Central memory CD8-positive, alpha-beta T cell (primary cell): Measurements from ENCODE around the gene CACNA2D3.

ENCODE experiments used
- ATAC-seq: fragments of 150-1000 bp; cut with Tn5 transposase; replicated peaks from 2 replicates; pipeline ENCODE4 v1.10.0; 2022; ENCODE audit warnings: mild to moderate bottlenecking, moderate FRiP score, moderate number of reproducible peaks; ENCODE audit not compliant: poor library complexity, severe bottlenecking; ENCODE audit errors: extremely low read depth
- DNase-seq, 2 donors: peaks; one replicate each; pipeline ENCODE4 v3.0.0; 2021; ENCODE audit warnings: low spot score in 2 of 2
- H3K27ac Mint-ChIP-seq: one replicate; pipeline ENCODE4 v1.8.0; 2022; ENCODE audit warnings: low read depth, mild to moderate bottlenecking, moderate library complexity, mixed read lengths
- H3K27me3 Mint-ChIP-seq: one replicate; pipeline ENCODE4 v1.8.0; 2022; ENCODE audit warnings: mixed read lengths
- H3K36me3 Mint-ChIP-seq: one replicate; pipeline ENCODE4 v1.8.0; 2022; ENCODE audit warnings: mild to moderate bottlenecking, moderate library complexity, mixed read lengths; ENCODE audit not compliant: insufficient read depth
- H3K4me1 Mint-ChIP-seq: one replicate; pipeline ENCODE4 v1.8.0; 2022; ENCODE audit warnings: mixed read lengths
- H3K4me3 Mint-ChIP-seq: one replicate; pipeline ENCODE4 v1.8.0; 2022; ENCODE audit warnings: mild to moderate bottlenecking, moderate library complexity, mixed read lengths
- H3K9me3 Mint-ChIP-seq: one replicate; pipeline ENCODE4 v1.8.0; 2022; ENCODE audit warnings: mixed read lengths

CACNA2D3 gene

DNA sequence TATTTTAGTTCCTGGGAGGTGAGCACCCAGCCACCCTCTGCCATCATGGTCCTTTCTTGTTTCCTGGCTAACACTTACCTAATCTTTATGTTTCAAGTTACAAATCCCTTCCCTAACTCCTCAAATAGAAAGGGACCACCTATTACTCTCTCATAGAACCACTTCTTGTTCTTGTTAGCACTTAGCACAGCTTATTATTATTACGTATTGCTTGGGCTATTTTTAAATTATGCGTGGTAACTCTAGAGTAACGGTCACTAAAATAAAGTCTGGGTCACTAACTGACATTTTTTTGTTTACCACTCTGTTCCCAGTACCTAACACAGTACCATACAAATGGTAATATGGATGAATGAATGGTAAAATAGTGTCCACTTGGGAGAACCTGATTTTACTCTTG, 663.6 kb downstream of the CACNA2D3 start:
- H3K4me3 Mint-ChIP-seq = no peak overlapping the region
- H3K36me3 Mint-ChIP-seq = no peaks in the 10 kb centered on the region
- no peaks in the 10 kb centered on the region for H3K4me1 Mint-ChIP-seq
- ATAC-seq = no peak
- H3K27ac Mint-ChIP-seq = no peak overlapping the region
- H3K27me3 Mint-ChIP-seq = no peaks in the 10 kb centered on the region
- DNase-seq = no peak
- no peaks in the 10 kb centered on the region for H3K9me3 Mint-ChIP-seq

DNA sequence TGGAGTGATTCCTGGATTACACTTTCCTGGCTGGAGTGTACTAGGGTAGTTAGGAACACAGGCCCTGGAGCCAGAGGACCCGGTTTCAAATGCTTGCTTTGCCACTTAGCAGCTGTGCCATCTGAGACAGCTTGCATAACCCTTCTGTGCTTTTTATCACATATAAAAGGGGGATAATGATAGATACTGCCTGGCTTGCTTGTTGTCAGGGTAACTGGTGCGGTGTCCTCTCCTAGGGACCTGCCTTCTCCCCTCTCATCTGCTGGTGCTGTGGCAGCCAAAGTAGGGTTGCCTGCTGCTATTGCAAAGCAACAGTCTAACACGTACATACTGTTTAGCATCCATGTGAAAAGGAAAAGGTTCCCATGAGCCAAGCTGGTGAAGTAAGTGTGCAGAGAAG, 667.7 kb downstream of the CACNA2D3 start:
- H3K4me1 Mint-ChIP-seq = no peaks in the 10 kb centered on the region
- DNase-seq (no peak), ATAC-seq (no peak)
- H3K27ac Mint-ChIP-seq = no peak overlapping the region
- no peaks in the 10 kb centered on the region for H3K9me3 Mint-ChIP-seq
- H3K4me3 Mint-ChIP-seq = no peak overlapping the region
- no peaks in the 10 kb centered on the region for H3K36me3 Mint-ChIP-seq
- H3K27me3 Mint-ChIP-seq = no peaks in the 10 kb centered on the region

- H3K4me3 Mint-ChIP-seq = no peak overlapping the region
Measured at GRCh38 chr3:54791501-54792156, 669.3 kb downstream of the CACNA2D3 start.

DNA sequence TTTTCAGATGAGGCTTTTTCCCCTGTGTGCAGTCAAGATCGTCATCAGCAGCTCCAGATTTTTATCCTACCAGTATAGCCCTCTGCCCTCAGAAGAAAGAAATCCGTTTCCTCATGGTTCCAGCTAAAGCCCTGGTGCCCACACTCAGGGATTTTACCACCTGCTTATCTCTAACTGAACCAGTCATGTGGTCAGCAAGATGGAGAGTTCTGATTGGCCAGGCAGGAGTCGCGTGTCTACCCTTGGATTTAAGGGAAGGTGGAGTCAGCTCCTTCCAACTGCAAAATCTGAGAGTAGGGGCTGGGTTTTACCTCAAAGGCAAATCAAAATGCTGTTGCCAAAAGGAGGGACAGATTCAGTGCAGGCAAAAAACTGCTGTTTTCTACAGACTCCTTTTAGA, 670.2 kb downstream of the CACNA2D3 start:
- no peaks in the 10 kb centered on the region for H3K36me3 Mint-ChIP-seq
- no peak for DNase-seq
- H3K9me3 Mint-ChIP-seq = no peaks in the 10 kb centered on the region
- no peaks in the 10 kb centered on the region for H3K27me3 Mint-ChIP-seq
- H3K27ac Mint-ChIP-seq = no peak overlapping the region
- no peak overlapping the region for H3K4me3 Mint-ChIP-seq
- no peaks in the 10 kb centered on the region for H3K4me1 Mint-ChIP-seq
- ATAC-seq = no peak

More at GRCh38 chr3:54791501-54792156, 669.3 kb downstream of the CACNA2D3 start:
- no peak overlapping the region for H3K27ac Mint-ChIP-seq
- no peak for DNase-seq
- H3K36me3 Mint-ChIP-seq = no peaks in the 10 kb centered on the region
- ATAC-seq = no peak
- no peaks in the 10 kb centered on the region for H3K9me3 Mint-ChIP-seq
- no peaks in the 10 kb centered on the region for H3K4me1 Mint-ChIP-seq
- H3K27me3 Mint-ChIP-seq = no peaks in the 10 kb centered on the region

GRCh38 chr3:54793171-54793570, 670.8 kb downstream of the CACNA2D3 start:
- Mint-ChIP-seq H3K27ac (no peak overlapping the region), H3K4me3 (no peak overlapping the region), H3K4me1 (no peaks in the 10 kb centered on the region), H3K36me3 (no peaks in the 10 kb centered on the region), H3K9me3 (no peaks in the 10 kb centered on the region), H3K27me3 (no peaks in the 10 kb centered on the region)
- ATAC-seq (no peak), DNase-seq (no peak)

GRCh38 chr3:54797111-54797510, 674.8 kb downstream of the CACNA2D3 start:
- Mint-ChIP-seq H3K9me3 (no peaks in the 10 kb centered on the region), H3K27me3 (no peaks in the 10 kb centered on the region), H3K27ac (no peak overlapping the region), H3K36me3 (no peaks in the 10 kb centered on the region), H3K4me1 (no peaks in the 10 kb centered on the region), H3K4me3 (no peak overlapping the region)
- no peak for DNase-seq
- ATAC-seq = no peak

DNA sequence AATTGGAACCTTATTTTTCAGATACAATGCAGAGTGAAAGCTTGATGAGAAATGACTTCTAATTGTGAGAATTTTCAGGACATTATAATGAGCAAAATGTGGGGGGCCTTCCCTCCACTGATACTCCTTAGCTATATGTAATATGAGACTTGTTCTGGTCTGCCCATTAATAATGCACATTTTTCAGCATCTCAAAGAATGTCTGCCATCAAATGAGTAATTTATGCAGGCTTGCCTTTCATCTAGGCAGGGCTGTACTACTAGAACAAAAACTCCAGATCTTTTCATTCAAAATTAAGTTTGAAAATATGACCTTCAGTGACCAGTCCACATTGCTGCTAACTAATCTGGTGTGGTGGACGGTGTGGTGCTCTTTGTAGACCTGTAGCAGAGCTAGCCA, 678.1 kb downstream of the CACNA2D3 start:
- DNase-seq = no peak
- no peaks in the 10 kb centered on the region for H3K36me3 Mint-ChIP-seq
- H3K4me3 Mint-ChIP-seq = no peak overlapping the region
- H3K27me3 Mint-ChIP-seq = no peaks in the 10 kb centered on the region
- ATAC-seq = no peak
- no peak overlapping the region for H3K27ac Mint-ChIP-seq
- H3K9me3 Mint-ChIP-seq = no peaks in the 10 kb centered on the region
- no peaks in the 10 kb centered on the region for H3K4me1 Mint-ChIP-seq

- H3K27me3 Mint-ChIP-seq = no peaks in the 10 kb centered on the region
- no peak for ATAC-seq
- no peak overlapping the region for H3K4me3 Mint-ChIP-seq
- DNase-seq = no peak
- no peak overlapping the region for H3K27ac Mint-ChIP-seq
- H3K4me1 Mint-ChIP-seq = no peaks in the 10 kb centered on the region
- H3K36me3 Mint-ChIP-seq = no peaks in the 10 kb centered on the region
- no peaks in the 10 kb centered on the region for H3K9me3 Mint-ChIP-seq
Measured at GRCh38 chr3:54801977-54802376, 679.6 kb downstream of the CACNA2D3 start.

- ATAC-seq (no peak), DNase-seq (no peak)
- Mint-ChIP-seq H3K36me3 (no peaks in the 10 kb centered on the region), H3K4me3 (no peak overlapping the region), H3K27ac (no peak overlapping the region), H3K27me3 (no peaks in the 10 kb centered on the region), H3K9me3 (peaks cover 12% of the 10 kb centered on the region), H3K4me1 (no peaks in the 10 kb centered on the region)
Measured at GRCh38 chr3:54810401-54810800, 688.0 kb downstream of the CACNA2D3 start.

GRCh38 chr3:54814224-54814623, 691.9 kb downstream of the CACNA2D3 start:
- Mint-ChIP-seq H3K4me3 (no peak overlapping the region), H3K9me3 (peaks cover 12% of the 10 kb centered on the region), H3K27me3 (no peaks in the 10 kb centered on the region)

GRCh38 chr3:54817628-54818027, 695.3 kb downstream of the CACNA2D3 start:
- H3K9me3 Mint-ChIP-seq = no peaks in the 10 kb centered on the region
- no peak for DNase-seq
- no peak overlapping the region for H3K4me3 Mint-ChIP-seq
- no peak for ATAC-seq
- H3K4me1 Mint-ChIP-seq = no peaks in the 10 kb centered on the region
- H3K27me3 Mint-ChIP-seq = no peaks in the 10 kb centered on the region
- no peaks in the 10 kb centered on the region for H3K36me3 Mint-ChIP-seq
- H3K27ac Mint-ChIP-seq = no peak overlapping the region

More at GRCh38 chr3:54814224-54814623, 691.9 kb downstream of the CACNA2D3 start:
- Mint-ChIP-seq H3K4me1 (no peaks in the 10 kb centered on the region), H3K27ac (no peak overlapping the region), H3K36me3 (no peaks in the 10 kb centered on the region)
- ATAC-seq (no peak), DNase-seq (no peak)

DNA sequence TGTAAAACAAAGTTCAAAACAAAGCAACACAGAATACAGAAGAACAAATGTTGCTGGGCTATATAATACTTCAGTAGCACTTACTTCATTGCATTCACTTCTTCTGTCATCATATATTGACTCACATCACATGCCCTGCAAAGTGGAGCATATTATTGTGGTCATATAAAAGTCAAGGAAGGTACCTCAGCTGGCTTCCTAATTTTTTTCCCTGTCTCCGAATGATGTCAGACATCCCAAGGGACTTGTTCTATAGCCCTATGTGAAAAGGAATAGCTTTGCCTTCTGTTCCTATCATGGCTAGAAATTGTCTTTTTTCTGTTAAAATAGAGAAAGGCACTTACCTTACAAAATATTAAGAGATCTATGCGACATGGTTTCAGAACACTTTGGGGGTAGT, 696.1 kb downstream of the CACNA2D3 start:
- no peak for ATAC-seq
- H3K9me3 Mint-ChIP-seq = no peaks in the 10 kb centered on the region
- no peak for DNase-seq
- no peaks in the 10 kb centered on the region for H3K27me3 Mint-ChIP-seq
- H3K36me3 Mint-ChIP-seq = no peaks in the 10 kb centered on the region
- no peak overlapping the region for H3K4me3 Mint-ChIP-seq
- H3K4me1 Mint-ChIP-seq = no peaks in the 10 kb centered on the region
- H3K27ac Mint-ChIP-seq = no peak overlapping the region

- H3K4me1 Mint-ChIP-seq = no peaks in the 10 kb centered on the region
- ATAC-seq = no peak
- no peak overlapping the region for H3K27ac Mint-ChIP-seq
- H3K4me3 Mint-ChIP-seq = no peak overlapping the region
- H3K27me3 Mint-ChIP-seq = no peaks in the 10 kb centered on the region
- no peak for DNase-seq
- no peaks in the 10 kb centered on the region for H3K36me3 Mint-ChIP-seq
- H3K9me3 Mint-ChIP-seq = no peaks in the 10 kb centered on the region
Measured at GRCh38 chr3:54818942-54819341, 696.6 kb downstream of the CACNA2D3 start.
